Pancreas (tissue), 10 donors: ENCODE results near the gene TENM3. TPM values are rescaled to one million over a fixed set of nuclear protein-coding genes. Genes with fewer than 3 reads are reported as not detected.

Source experiments
- ATAC-seq, 4 donors: fragments of 200-7000 bp; cut with Tn5 transposase; one replicate each; pipeline versions ENCODE4 v1.8.0 to v1.9.1; 2020; ENCODE audit warnings: mild to moderate bottlenecking in 4 of 4, moderate library complexity in 4 of 4
- DNase-seq, 6 donors: peaks; one replicate each; pipeline ENCODE4 v3.0.0-alpha.2; 2020
- FAIRE-seq: peaks from 2 replicates; lab custom pipeline; 2012; peaks lifted over from hg19 to GRCh38; lab: Jason Lieb, UNC
- H3K27ac ChIP-seq, 4 donors: fragments of 200-600 bp; sonication (generic); 1 replicate in 3 of 4; 2 replicates in 1 of 4; pipeline versions ENCODE4 v1.5.0 to v1.8.0; 2020
- H3K27me3 ChIP-seq, 4 donors: fragments of 200-600 bp; one replicate each; pipeline ENCODE4 v1.8.0; 2021
- H3K36me3 ChIP-seq, 3 donors: fragments of 200-600 bp; sonication (generic) in 1 of 3; one replicate each; pipeline versions ENCODE4 v1.5.0 to v1.8.0; 2020 to 2021
- H3K4me1 ChIP-seq, 3 donors: fragments of 200-600 bp; one replicate each; pipeline ENCODE4 v1.8.0; 2021
- H3K4me3 ChIP-seq, 4 donors: fragments of 200-600 bp; sonication (generic) in 2 of 4; one replicate each; pipeline versions ENCODE4 v1.5.0 to v1.8.0; 2020 to 2021
- H3K9me3 ChIP-seq, 4 donors: fragments of 200-600 bp; one replicate each; pipeline ENCODE4 v1.8.0; 2021
- WGBS, 2 donors: extraction: QIAGEN DNeasy Blood & Tissue Kit; methylation state at CpG; one replicate each; pipeline ENCODE4 v1.1.7; 2013; 5-methylcytosine and 5-hydroxymethylcytosine counted together
- intact Hi-C, 3 donors: fragments of 100-400 bp; cut with DNase I; formaldehyde crosslinking; loops; one replicate each; pipeline versions ENCODE4 v1.11.1 to v1.14.2; 2022
- polyA plus RNA-seq, 2 donors: library from polyadenylated mRNA; stranded (reverse); fragments of 200-250 nt; gene quantifications; one replicate each; pipeline ENCODE4 v1.2.3, GENCODE V29; 2013
- total RNA-seq, 6 donors: library from RNA; stranded (reverse); fragmentation: NEBNext Ultra II Directional in 4 of 6; extraction: Animal tissue kit (Norgen Biotek cat#: 25700) in 4 of 6; gene quantifications; one replicate each; pipeline versions ENCODE4 v1.2.1 to v1.2.4, GENCODE V29; 2021 to 2023
- TF ChIP-seq, protein P1 (sequence below), 4 donors: fragments of 200-600 bp; sonication (generic) in 3 of 4; IDR thresholded peaks; one replicate each; pipeline versions ENCODE4 v1.5.0 to v1.8.0; 2021; ENCODE audit warnings: antibody characterized with exemption in 4 of 4
- donor health status: healthy with polysubstance abuse.
- donor health status: DM: no; HTN: no; CAD: no; lungs with moderate emphysema.
- donor health status: DM: no; HTN: no; CAD: no.
- donor health status: control.
- donor health status: control.
- donor health status: Bipolar disorder and iron deficiency.
- donor health status: DM: yes; HTN: yes; CAD: no.
- donor health status: DM: no; HTN: no; CAD: no.
- donor health status: DM: no; HTN: no; CAD: no.
- donor health status: DM: yes; HTN: yes; CAD: no.

The TENM3 gene
- total and polyA plus RNA-seq, 8 donors: 0.99 to 6.1 (median 4.4) TPM

DNA sequence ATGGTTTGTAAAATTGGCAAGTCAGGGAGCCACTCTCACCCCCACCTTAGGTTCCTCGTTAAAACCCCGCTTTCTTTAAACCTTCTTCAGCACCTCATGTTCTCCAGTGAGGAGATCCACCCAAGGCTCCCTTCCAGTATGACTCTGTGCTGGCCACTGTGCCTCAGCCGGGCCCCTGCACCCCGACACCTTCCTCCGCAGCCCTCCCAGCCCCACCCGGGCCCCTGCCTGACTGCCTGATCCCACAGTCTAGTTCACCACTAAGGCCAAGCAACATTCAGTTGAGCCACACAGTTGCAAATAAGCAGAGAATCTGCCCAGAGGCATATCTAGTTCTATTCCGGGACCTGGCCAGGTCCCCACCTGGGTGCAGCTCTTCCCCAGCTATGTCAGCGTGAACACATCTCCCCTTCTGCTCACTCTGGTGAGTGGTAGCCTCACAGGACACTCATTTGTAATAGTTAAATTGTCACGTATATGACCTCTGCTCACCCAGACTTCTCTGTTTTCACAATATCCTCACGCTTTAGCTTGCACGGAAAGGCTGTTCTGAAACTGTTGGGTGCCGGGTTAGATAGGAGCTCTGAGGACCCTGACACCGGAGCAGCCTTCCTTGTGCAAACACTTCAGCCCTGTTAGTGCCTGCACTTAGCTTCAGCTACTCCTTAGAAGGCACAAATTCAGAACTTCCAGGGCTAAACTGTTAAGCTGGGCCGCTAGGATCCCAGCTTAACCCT lies 527.2 kb downstream of the TENM3 start:
- intact Hi-C loops: no loop called here
- ATAC-seq (no peak), DNase-seq (no peak), FAIRE-seq (no peak)
- Histone ChIP-seq H3K9me3 (no peaks in the 10 kb centered on the region), H3K4me1 (no peaks in the 10 kb centered on the region), H3K36me3 (no peaks in the 10 kb centered on the region), H3K4me3 (no peak overlapping the region), H3K27me3 (no peaks in the 10 kb centered on the region), H3K27ac (no peak overlapping the region)
- 92 to 93% methylated on average over 14 of the region's 14 CpGs for WGBS, 2 donors
- TF ChIP-seq, protein P1, sequence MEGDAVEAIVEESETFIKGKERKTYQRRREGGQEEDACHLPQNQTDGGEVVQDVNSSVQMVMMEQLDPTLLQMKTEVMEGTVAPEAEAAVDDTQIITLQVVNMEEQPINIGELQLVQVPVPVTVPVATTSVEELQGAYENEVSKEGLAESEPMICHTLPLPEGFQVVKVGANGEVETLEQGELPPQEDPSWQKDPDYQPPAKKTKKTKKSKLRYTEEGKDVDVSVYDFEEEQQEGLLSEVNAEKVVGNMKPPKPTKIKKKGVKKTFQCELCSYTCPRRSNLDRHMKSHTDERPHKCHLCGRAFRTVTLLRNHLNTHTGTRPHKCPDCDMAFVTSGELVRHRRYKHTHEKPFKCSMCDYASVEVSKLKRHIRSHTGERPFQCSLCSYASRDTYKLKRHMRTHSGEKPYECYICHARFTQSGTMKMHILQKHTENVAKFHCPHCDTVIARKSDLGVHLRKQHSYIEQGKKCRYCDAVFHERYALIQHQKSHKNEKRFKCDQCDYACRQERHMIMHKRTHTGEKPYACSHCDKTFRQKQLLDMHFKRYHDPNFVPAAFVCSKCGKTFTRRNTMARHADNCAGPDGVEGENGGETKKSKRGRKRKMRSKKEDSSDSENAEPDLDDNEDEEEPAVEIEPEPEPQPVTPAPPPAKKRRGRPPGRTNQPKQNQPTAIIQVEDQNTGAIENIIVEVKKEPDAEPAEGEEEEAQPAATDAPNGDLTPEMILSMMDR (IDR thresholded peaks at IDR 0.05): no peak

DNA sequence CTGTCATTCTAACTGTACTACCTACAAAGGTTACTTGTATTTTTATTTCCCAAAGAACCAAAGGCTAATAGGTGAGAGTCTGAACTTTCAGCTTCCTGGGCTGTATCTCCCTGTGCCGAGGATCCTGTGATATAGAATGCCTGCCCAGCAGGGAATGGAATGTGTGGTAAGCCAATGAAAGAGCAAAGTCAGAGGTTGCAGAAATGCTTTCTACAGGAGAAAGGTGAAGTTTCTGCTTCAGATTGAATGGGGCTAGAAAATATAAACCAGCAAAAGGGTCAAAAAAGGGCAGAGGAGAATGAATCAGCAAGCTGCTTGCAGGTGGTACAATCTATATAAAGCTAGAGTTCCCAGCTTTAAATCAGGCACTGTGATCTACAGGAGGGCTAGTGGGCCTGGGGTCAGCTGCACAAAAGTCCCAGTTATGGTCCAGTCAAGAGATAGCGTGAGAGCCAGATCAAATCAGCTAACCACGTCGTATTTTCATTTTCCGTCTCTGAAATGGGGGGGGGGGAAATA lies 527.9 kb downstream of the TENM3 start:
- no peak overlapping the region for H3K4me3 ChIP-seq
- no peak overlapping the region for H3K27ac ChIP-seq
- no peak for DNase-seq
- intact Hi-C loops: no loop called here
- no peak for ATAC-seq
- no peaks in the 10 kb centered on the region for H3K36me3 ChIP-seq
- FAIRE-seq: no peak
- H3K9me3 ChIP-seq: no peaks in the 10 kb centered on the region
- 60 to 62% methylated on average over 5 of the region's 5 CpGs for WGBS, 2 donors
- H3K4me1 ChIP-seq: no peaks in the 10 kb centered on the region
- TF ChIP-seq, protein P1 (IDR thresholded peaks at IDR 0.05): no peak
- H3K27me3 ChIP-seq: no peaks in the 10 kb centered on the region

DNA sequence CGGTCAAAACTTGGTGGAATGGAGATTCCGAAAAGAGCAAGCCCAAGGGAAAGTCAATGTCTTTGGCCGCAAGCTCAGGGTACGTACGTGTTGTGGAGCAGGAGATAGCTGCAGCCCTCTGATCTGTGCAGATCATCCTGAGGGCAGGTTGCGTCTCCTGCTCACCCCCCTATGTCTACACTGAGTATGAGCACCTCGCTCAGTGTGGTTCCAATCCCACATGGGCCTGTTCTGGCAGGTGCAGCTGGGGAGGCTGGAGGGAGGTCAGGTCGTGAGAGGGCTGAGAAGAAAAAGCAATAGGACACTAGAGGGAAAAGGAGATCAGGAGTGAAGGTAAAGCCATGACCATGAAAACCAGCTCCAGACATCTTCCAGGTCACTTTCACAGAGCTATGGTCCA lies 531.9 kb downstream of the TENM3 start:
- intact Hi-C loops: no loop called here
- TF ChIP-seq, protein P1 (IDR thresholded peaks at IDR 0.05): no peak
- Histone ChIP-seq H3K27ac (no peak overlapping the region), H3K4me1 (no peaks in the 10 kb centered on the region), H3K4me3 (no peak overlapping the region), H3K27me3 (no peaks in the 10 kb centered on the region), H3K9me3 (no peaks in the 10 kb centered on the region), H3K36me3 (no peaks in the 10 kb centered on the region)
- WGBS, 2 donors: 93 to 98% methylated on average over 8 of the region's 8 CpGs
- DNase-seq (no peak), FAIRE-seq (no peak), ATAC-seq (no peak)

DNA sequence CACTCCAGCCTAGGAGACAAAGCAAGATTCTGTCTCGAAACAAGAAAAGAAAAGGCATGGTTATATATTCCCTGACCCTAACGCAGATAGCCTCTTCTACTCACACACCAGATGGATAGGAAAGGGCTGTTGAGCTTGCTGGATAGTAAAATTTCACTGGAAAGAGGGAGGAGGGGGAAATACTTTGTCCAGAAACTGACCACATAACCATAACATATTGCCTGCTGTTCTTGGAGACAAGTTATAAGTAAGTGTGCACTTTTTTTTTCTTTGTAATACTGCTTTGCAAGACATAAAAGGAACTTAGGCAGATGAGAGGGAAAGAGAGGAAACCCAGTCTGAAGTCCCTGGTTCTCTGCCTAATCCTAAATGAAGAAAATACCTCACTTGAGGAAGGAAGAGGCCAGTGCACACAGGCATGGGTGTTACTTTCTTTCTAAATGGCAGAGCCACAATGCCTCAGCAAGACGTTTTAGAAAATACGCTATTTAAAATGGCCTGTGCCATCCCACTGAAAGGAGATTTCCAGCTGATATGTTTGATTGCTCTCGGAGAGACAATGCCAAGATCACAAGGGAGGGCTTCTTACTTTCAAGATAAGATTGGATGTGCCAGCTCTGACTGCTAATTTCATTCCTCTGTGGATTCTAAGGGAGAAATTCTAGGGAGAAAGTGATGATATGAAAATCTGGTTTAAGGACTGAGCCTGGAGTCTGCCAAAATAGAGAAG lies 533.3 kb downstream of the TENM3 start:
- WGBS, 2 donors: 75 to 77% methylated on average over 5 of the region's 5 CpGs
- no peak for FAIRE-seq
- no peaks in the 10 kb centered on the region for H3K9me3 ChIP-seq
- H3K27me3 ChIP-seq: no peaks in the 10 kb centered on the region
- TF ChIP-seq, protein P1 (IDR thresholded peaks at IDR 0.05): no peak
- intact Hi-C loops: no loop called here
- ATAC-seq: no peak
- no peak overlapping the region for H3K27ac ChIP-seq
- no peak overlapping the region for H3K4me3 ChIP-seq
- no peaks in the 10 kb centered on the region for H3K36me3 ChIP-seq
- H3K4me1 ChIP-seq: no peaks in the 10 kb centered on the region
- DNase-seq: no peak
